Fibroblast of mammary gland (primary cell): ENCODE measurements around the gene PCDHGC4.

Experiments used
- DNase-seq: peaks from one replicate; pipeline ENCODE4 v3.0.0-alpha.2; 2010; ENCODE audit warnings: low read depth
- H3K4me3 ChIP-seq: 2 replicates; pipeline ENCODE4 v1.5.1; 2011; ENCODE audit warnings: low read depth, mild to moderate bottlenecking, low read length, moderate library complexity; ENCODE audit not compliant: control insufficient read depth
- TF ChIP-seq, protein P1 (sequence below): conservative IDR thresholded peaks from 2 replicates; pipeline ENCODE4 v1.5.1; 2011; ENCODE audit warnings: low read depth, low read length, inconsistent platforms; ENCODE audit not compliant: control insufficient read depth, insufficient read depth

Gene PCDHGC4

DNA sequence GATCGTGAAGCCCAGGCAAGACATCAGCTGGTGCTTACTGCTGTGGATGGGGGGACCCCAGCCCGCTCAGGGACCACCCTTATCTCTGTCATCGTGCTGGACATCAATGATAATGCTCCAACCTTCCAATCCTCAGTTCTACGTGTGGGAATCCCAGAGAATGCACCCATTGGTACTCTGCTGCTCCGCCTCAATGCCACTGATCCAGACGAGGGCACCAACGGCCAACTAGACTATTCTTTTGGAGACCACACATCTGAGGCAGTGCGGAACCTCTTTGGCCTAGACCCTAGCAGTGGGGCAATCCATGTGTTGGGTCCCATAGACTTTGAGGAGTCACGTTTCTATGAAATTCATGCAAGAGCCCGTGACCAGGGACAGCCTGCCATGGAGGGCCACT, 5.0 kb downstream of the PCDHGC4 start:
- H3K4me3 ChIP-seq: no peak overlapping the region
- DNase-seq: no peak
- TF ChIP-seq, protein P1, sequence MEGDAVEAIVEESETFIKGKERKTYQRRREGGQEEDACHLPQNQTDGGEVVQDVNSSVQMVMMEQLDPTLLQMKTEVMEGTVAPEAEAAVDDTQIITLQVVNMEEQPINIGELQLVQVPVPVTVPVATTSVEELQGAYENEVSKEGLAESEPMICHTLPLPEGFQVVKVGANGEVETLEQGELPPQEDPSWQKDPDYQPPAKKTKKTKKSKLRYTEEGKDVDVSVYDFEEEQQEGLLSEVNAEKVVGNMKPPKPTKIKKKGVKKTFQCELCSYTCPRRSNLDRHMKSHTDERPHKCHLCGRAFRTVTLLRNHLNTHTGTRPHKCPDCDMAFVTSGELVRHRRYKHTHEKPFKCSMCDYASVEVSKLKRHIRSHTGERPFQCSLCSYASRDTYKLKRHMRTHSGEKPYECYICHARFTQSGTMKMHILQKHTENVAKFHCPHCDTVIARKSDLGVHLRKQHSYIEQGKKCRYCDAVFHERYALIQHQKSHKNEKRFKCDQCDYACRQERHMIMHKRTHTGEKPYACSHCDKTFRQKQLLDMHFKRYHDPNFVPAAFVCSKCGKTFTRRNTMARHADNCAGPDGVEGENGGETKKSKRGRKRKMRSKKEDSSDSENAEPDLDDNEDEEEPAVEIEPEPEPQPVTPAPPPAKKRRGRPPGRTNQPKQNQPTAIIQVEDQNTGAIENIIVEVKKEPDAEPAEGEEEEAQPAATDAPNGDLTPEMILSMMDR: no peak

DNA sequence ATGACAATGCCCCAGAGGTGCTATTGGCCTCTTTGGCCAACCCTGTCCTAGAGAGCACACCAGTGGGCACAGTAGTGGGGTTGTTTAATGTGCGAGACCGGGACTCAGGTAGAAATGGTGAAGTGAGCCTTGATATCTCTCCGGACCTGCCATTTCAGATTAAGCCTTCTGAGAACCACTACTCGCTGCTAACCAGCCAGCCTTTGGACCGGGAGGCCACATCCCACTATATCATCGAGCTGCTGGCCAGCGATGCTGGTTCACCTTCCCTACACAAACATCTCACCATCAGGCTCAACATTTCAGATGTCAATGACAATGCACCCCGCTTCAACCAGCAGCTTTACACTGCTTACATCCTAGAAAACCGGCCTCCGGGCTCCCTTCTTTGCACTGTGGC, 5.4 kb downstream of the PCDHGC4 start:
- no peak overlapping the region for H3K4me3 ChIP-seq
- DNase-seq: no peak
- TF ChIP-seq, protein P1: no peak

DNA sequence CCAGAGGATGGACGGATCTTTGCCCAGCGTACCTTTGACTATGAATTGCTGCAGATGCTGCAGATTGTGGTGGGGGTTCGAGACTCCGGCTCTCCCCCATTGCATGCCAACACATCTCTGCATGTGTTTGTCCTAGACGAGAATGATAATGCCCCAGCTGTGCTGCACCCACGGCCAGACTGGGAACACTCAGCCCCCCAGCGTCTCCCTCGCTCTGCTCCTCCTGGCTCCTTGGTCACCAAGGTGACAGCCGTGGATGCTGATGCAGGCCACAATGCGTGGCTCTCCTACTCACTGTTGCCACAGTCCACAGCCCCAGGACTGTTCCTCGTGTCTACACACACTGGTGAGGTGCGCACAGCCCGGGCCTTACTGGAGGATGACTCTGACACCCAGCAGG, 5.9 kb downstream of the PCDHGC4 start:
- TF ChIP-seq, protein P1: no peak
- H3K4me3 ChIP-seq: no peak overlapping the region

DNA sequence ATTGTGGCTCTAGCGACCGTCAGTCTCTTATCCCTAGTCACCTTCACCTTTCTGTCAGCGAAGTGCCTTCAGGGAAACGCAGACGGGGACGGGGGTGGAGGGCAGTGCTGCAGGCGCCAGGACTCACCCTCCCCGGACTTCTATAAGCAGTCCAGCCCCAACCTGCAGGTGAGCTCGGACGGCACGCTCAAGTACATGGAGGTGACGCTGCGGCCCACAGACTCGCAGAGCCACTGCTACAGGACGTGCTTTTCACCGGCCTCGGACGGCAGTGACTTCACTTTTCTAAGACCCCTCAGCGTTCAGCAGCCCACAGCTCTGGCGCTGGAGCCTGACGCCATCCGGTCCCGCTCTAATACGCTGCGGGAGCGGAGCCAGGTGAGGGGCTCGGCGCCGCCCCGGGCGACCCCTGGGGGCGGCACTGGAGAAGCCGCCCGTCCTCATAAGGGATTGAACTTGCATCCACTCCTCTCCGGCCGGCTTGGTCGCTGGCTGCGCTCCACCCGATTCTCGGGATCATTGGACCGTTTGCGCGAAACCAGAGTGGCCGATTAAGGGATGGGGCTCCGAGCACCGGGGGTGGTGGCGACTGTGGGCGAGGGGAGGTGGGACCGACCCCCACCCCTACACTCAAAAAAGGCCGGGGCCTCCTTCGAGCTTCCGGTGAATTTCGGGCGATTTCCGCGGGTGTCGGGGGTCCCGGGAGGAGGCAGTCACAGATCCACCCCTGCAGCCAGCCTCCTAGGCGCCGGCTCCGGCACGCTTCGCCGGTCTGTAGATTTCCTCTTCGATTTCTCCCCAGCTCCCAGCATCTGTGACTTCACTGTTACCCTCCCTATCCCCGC, 6.7 kb downstream of the PCDHGC4 start:
- DNase-seq: no peak
- no peak overlapping the region for H3K4me3 ChIP-seq
- TF ChIP-seq, protein P1: no peak

More for the DNA sequence above, 5.9 kb downstream of the PCDHGC4 start:
- DNase-seq: no peak

DNA sequence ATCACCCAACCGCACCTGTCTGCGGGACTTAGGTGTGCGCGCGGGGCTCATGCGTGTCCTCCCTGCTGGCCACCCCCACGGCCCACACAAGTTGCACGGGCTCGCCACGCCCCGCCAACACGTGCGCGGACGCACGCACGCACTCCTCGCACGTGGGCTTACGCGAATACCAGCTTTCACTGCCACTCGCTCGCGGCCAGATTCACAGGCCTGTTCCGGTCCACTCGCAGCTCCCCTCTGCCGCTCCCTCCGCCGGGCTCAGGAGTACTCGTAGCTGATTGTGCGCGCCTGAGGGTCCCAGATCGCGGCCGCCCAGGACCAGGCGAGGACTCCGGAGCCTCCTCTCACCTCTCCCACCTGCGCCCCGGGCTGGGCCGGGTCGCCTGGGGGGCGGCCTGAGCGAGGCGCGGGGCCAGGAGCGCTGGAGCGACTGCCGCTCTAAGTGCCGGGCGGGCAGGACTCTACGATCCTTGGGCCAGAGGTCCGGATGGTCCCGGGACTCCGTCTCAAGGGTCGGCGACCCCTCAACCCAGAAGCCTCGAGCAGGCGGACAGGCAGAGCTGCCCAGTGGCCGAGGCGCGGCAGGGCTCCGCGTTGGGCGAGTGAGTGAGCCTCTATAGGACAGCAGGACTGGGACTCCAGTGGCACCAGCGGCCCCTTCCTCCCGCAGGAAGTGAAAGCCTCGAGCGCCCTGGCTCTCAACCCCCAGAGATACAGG, 7.5 kb downstream of the PCDHGC4 start:
- no peak overlapping the region for H3K4me3 ChIP-seq
- DNase-seq: no peak
- TF ChIP-seq, protein P1: no peak

DNA sequence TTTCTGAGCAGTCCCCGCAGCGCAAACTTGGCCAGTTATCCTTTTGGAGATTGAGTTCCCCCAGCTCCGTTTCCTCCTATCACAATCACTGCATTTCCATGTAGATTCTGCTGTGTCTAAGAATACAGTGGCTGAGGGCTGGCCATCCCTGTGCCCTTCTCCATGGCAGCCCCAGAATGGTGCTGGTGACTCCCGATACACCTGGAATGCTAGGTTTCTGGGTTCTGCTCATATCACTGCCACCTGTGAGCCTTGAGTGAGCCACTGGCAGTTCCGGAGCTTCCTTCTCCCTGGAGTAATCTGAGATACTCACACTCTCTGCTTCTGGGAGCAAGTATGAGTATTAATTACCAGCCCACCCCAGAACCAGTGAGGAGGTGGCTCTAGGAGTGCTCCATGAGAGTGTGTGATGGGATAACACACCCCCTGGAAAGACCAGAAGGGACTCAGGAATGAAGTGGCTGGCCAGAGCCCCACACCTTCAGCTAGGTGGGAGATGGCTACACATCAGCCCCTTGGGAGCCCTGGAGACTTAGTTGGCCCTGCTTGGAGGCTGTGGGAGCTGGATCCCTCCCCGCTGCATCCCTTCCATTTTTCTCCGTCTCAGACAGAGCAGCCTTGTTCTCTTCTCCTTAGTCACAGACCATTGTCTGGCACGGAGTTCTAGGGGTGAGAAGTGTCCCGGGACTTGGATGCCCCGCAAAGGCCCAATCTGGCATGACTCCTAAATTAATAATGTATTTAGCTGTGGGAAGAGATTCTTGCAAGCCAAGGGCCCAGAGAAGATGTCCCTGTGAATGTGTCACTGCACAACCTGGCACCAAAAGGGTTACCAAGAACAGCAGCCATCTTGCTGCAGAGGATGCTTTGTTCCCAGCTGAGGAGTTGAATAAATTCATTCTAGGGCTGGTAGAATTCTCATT, 8.9 kb downstream of the PCDHGC4 start:
- TF ChIP-seq, protein P1: no peak
- DNase-seq: peak; percentile 59
- H3K4me3 ChIP-seq: no peak overlapping the region
